K562 (cell line): ENCODE data around the gene KIF17. TPM values are rescaled to one million over a fixed set of nuclear protein-coding genes. Genes with fewer than 3 reads are reported as not detected.
A peak's percentile ranks its signal among the peaks of the same experiment; 100 is the strongest.

Experiments
- ARID4B ChIP-seq: sonication (generic); formaldehyde crosslinking; IDR thresholded peaks from 2 replicates; pipeline ENCODE4 v1.8.0; 2022; ENCODE audit warnings: mild to moderate bottlenecking, missing genetic modification reagents
- BHLHE40 ChIP-seq: IDR thresholded peaks from 2 replicates; pipeline ENCODE4 v1.6.1; 2011; ENCODE audit warnings: low read length, improper control_type of control experiment
- CCAR2 ChIP-seq: fragments of 200-400 bp; formaldehyde crosslinking; IDR thresholded peaks from 2 replicates; pipeline ENCODE4 v1.6.1; 2017; ENCODE audit warnings: mild to moderate bottlenecking, low read depth, low read length
- SRSF7 ChIP-seq: fragments of 200-400 bp; formaldehyde crosslinking; optimal IDR thresholded peaks from 2 replicates; pipeline ENCODE3; 2017; ENCODE audit warnings: mild to moderate bottlenecking, low read depth, low read length
- polyA plus RNA-seq, 8 experiments: library from polyadenylated mRNA; depleted of rRNA in 4 of 8; stranded (reverse) in 5 of 8; unstranded in 3 of 8; fragments of >200 nt; fragmentation: Nextera tagmentation in 2 of 8; fragmentation: Illumina TruSeq in 1 of 8; extraction: Ambion mirVana in 2 of 8; extraction: Trizol in 1 of 8; gene quantifications; 2 replicates each; pipeline versions ENCODE4 v1.2.1 to v1.2.3, GENCODE V29; 2011 to 2014; ENCODE audit warnings: inconsistent platforms in 1 of 8, missing spikeins in 1 of 8
- total RNA-seq, 7 experiments: library from RNA; depleted of rRNA in 6 of 7; stranded (reverse); fragments of >200 nt in 6 of 7; fragmentation: Illumina TruSeq in 2 of 7; extraction: Trizol in 2 of 7; gene quantifications; 2 replicates each; pipeline versions ENCODE4 v1.2.1 to v1.2.3, GENCODE V29; 2011 to 2021; ENCODE audit warnings: low replicate concordance in 1 of 7

KIF17 gene
- total and polyA plus RNA-seq, 9 of the 15 experiments (the other 6 are each of a cell fraction or from before 2014, with no cell fraction given), result 0.04 to 0.47 (median 0.18) TPM; not detected in 5

GRCh38 chr1:20725189-20726117 lies 7.6 kb upstream of the KIF17 start (continued):
- TF ChIP-seq ARID4B (CRISPR knock-in tag) (no peak), BHLHE40 (peak; percentile 49; the same call in 1 of the 2 replicates), SRSF7 (no peak), CCAR2 (no peak)
